ENCODE data around the gene COL4A2. TPM values are rescaled to one million over a fixed set of nuclear protein-coding genes. Genes with fewer than 3 reads are reported as not detected.

The COL4A2 gene
- polyA plus RNA-seq, 1 donor (not counting 4 experiments of a cell fraction or from before 2014, with no cell fraction given): 30.7 TPM

- DNase-seq (ENCODE audit: low read depth, low spot score): no peak
- Histone ChIP-seq H4K20me1 (ENCODE audit: control insufficient read depth, extremely low read depth, insufficient read depth, low read length) (no peaks in the 10 kb centered on the region), H3K27ac (ENCODE audit: control insufficient read depth, insufficient read depth, low read length) (no peak overlapping the region), H3K4me1 (ENCODE audit: control insufficient read depth, extremely low read depth, insufficient read depth, low read length) (no peaks in the 10 kb centered on the region), H3K36me3 (ENCODE audit: control insufficient read depth in 2 of 2, extremely low read depth in 1 of 2, insufficient read depth in 2 of 2, low read length in 2 of 2) (no peaks in the 10 kb centered on the region), H3K79me2 (ENCODE audit: control insufficient read depth, insufficient read depth, low read length) (no peaks in the 10 kb centered on the region), H3K4me2 (ENCODE audit: control insufficient read depth, extremely low read depth, insufficient read depth, low read depth, low read length) (no peak overlapping the region), H3K9me3 (ENCODE audit: control insufficient read depth, low read depth, low read length) (no peaks in the 10 kb centered on the region), H3K4me3 (ENCODE audit: control insufficient read depth in 2 of 3, extremely low read depth in 1 of 3, insufficient read depth in 2 of 3, low read depth in 1 of 3, low read length in 3 of 3) (no peak overlapping the region), H3K27me3 (ENCODE audit: control insufficient read depth, extremely low read depth, insufficient read depth, low read length) (no peaks in the 10 kb centered on the region), H2AFZ (ENCODE audit: control insufficient read depth, low read length) (no peak overlapping the region), H3K9me1 (ENCODE audit: control insufficient read depth, extremely low read depth, insufficient read depth, low read length) (no peaks in the 10 kb centered on the region), H3K9ac (ENCODE audit: control insufficient read depth, extremely low read depth, insufficient read depth, low read length) (no peak overlapping the region)
- dilution Hi-C loops (cut with MboI; ENCODE audit: extremely low pct_ligation_motif_present, low sequenced_read_pairs): no loop called here
- no peak for FAIRE-seq
- TF ChIP-seq EZH2 (IDR thresholded peaks at IDR 0.05; ENCODE audit: low read length) (no peak), CTCF (optimal IDR thresholded peaks at IDR 0.05 in 1 of 3, IDR thresholded peaks at IDR 0.05 in 1 of 3, conservative IDR thresholded peaks at IDR 0.05 in 1 of 3; ENCODE audit: extremely low read depth in 1 of 3, insufficient read depth in 2 of 3, low read length in 3 of 3) (no peak)
These were observed 226.9 kb downstream of the COL4A2 start for GRCh38 chr13:110533771-110534670.

- no peak for TF ChIP-seq CTCF (optimal IDR thresholded peaks at IDR 0.05 in 1 of 3, IDR thresholded peaks at IDR 0.05 in 1 of 3, conservative IDR thresholded peaks at IDR 0.05 in 1 of 3; ENCODE audit: extremely low read depth in 1 of 3, insufficient read depth in 2 of 3, low read length in 3 of 3)
- TF ChIP-seq EZH2 (IDR thresholded peaks at IDR 0.05; ENCODE audit: low read length): no peak
- Histone ChIP-seq H3K79me2 (ENCODE audit: control insufficient read depth, insufficient read depth, low read length) (no peaks in the 10 kb centered on the region), H3K4me2 (ENCODE audit: control insufficient read depth, extremely low read depth, insufficient read depth, low read depth, low read length) (no peak overlapping the region), H3K27ac (ENCODE audit: control insufficient read depth, insufficient read depth, low read length) (no peak overlapping the region), H4K20me1 (ENCODE audit: control insufficient read depth, extremely low read depth, insufficient read depth, low read length) (no peaks in the 10 kb centered on the region), H3K27me3 (ENCODE audit: control insufficient read depth, extremely low read depth, insufficient read depth, low read length) (no peaks in the 10 kb centered on the region), H3K9me3 (ENCODE audit: control insufficient read depth, low read depth, low read length) (no peaks in the 10 kb centered on the region), H3K36me3 (ENCODE audit: control insufficient read depth in 2 of 2, extremely low read depth in 1 of 2, insufficient read depth in 2 of 2, low read length in 2 of 2) (no peaks in the 10 kb centered on the region), H2AFZ (ENCODE audit: control insufficient read depth, low read length) (no peak overlapping the region), H3K9me1 (ENCODE audit: control insufficient read depth, extremely low read depth, insufficient read depth, low read length) (no peaks in the 10 kb centered on the region), H3K9ac (ENCODE audit: control insufficient read depth, extremely low read depth, insufficient read depth, low read length) (no peak overlapping the region), H3K4me3 (ENCODE audit: control insufficient read depth in 2 of 3, extremely low read depth in 1 of 3, insufficient read depth in 2 of 3, low read depth in 1 of 3, low read length in 3 of 3) (no peak overlapping the region), H3K4me1 (ENCODE audit: control insufficient read depth, extremely low read depth, insufficient read depth, low read length) (no peaks in the 10 kb centered on the region)
- DNase-seq (ENCODE audit: low read depth, low spot score): no peak
- dilution Hi-C loops (cut with MboI; ENCODE audit: extremely low pct_ligation_motif_present, low sequenced_read_pairs): no loop called here
- no peak for FAIRE-seq
These were observed 228.4 kb downstream of the COL4A2 start for GRCh38 chr13:110535526-110535925.

Data from keratinocyte (primary cell).